Measurements from ENCODE around the gene SFSWAP.

DNA sequence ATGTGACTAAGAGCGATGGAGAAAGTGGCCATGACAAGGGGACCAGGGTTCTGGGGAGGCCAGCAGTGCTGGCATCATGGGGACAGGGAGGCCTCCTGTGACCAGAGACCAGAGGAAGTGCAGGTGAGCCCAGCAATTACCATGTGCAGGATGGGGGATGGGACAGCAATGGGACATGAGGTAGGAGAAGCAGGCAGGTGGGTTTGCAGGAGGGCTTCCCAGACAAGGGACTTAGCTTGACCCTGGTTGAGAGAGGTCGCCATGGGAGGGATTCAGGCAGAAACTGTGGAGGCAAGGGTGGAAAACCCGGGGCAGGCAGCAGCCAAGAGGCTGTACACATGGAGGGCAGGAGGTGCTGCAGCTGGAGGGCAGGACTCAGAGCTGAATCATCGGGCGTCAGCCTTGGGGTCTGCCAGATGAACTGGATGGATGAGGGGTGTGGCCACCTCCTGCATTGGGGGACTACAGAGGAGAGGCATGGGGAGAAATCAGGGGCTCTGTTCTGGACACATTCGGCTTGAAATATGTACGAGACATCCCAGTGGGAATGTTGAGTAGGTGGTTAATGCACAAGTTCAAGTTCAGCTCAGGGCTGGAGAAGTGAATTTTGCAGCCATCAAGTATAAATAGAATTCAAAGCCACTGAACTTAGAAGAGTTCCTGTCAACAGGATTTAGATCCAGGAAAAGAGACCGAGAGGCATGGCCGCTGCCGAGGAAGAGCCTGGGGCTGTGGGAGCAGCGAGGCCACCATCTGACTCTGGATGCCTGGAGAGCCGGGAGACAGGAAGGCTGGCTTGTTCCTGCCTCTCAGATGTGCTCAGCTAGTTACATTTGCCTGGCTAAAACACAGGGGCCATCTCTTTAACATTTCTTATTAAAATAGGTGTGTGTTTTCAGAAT, 36.6 kb downstream of the SFSWAP start:
- TF ChIP-seq, protein P1, sequence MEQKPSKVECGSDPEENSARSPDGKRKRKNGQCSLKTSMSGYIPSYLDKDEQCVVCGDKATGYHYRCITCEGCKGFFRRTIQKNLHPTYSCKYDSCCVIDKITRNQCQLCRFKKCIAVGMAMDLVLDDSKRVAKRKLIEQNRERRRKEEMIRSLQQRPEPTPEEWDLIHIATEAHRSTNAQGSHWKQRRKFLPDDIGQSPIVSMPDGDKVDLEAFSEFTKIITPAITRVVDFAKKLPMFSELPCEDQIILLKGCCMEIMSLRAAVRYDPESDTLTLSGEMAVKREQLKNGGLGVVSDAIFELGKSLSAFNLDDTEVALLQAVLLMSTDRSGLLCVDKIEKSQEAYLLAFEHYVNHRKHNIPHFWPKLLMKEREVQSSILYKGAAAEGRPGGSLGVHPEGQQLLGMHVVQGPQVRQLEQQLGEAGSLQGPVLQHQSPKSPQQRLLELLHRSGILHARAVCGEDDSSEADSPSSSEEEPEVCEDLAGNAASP (CRISPR knock-in tag; IDR thresholded peaks at IDR 0.05; ENCODE audit: borderline replicate concordance): no peak
- TF ChIP-seq ZSCAN31 (CRISPR knock-in tag; IDR thresholded peaks at IDR 0.05; ENCODE audit: low read depth) (no peak), ZNF496 (CRISPR knock-in tag; IDR thresholded peaks at IDR 0.05; ENCODE audit: insufficient replicate concordance) (no peak), SMC3 (IDR thresholded peaks at IDR 0.05; ENCODE audit: low read length) (no peak), SIN3A (IDR thresholded peaks at IDR 0.05; ENCODE audit: borderline replicate concordance, low read depth, low read length) (no peak), FOXM1 (CRISPR knock-in tag; IDR thresholded peaks at IDR 0.05) (no peak)
